ENCODE data around the gene CFAP410. TPM values are rescaled to one million over a fixed set of nuclear protein-coding genes. Genes with fewer than 3 reads are reported as not detected.

The CFAP410 gene
- total and polyA plus RNA-seq, 2 donors (not counting 1 experiment from before 2014, with no cell fraction given): 69.2 to 98.8 TPM

DNA sequence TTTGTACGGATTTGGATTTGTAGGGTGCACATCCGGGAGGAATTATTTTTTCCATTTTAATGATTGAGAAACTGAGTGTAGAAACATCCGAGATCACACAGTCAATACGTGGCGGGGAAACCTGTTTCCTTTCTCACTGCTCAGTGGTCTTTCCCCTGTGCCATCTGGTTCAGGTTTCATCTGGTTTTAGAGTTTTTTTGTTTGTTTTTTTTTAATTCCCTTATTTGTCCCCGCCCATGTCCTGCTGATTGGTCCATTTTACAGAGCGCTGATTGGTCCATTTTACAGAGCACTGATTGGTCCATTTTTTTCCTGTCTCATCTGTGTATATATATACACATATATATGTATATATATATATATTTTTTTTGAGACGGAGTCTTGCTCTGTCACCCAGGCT lies 20.2 kb upstream of the CFAP410 start:
- intact Hi-C loops (cut with micrococcal nuclease): loop anchor here (10.0 kb wide), 1 partner anchor 125 kb away; no protein-coding TSS in a partner anchor
- ChIA-PET POLR2A (no interaction called here), CTCF (no interaction called here)
- peaks cover 22 to 25% of the 10 kb centered on the region in 2 donors for H3K4me1 ChIP-seq (ENCODE audit: control insufficient read depth in 2 of 2, insufficient read depth in 2 of 2, low read length in 2 of 2)
- Mint-ChIP-seq H3K4me3 (no peak overlapping the region), H3K4me1 (peaks cover 30% of the 10 kb centered on the region), H3K27me3 (no peaks in the 10 kb centered on the region), H3K9me3 (ENCODE audit: insufficient read depth) (peaks cover 5% of the 10 kb centered on the region), H3K27ac (no peak overlapping the region)
- H3K36me3 ChIP-seq (replicated peaks in 1 of 2; ENCODE audit: control extremely low read depth in 1 of 2, control insufficient read depth in 1 of 2, extremely low read depth in 1 of 2, insufficient read depth in 2 of 2, low read length in 1 of 2): peaks cover 0 to 4% of the 10 kb centered on the region in 2 experiments
- no peak overlapping the region for H2AFZ ChIP-seq (ENCODE audit: insufficient read depth, low read depth, low read length, poor library complexity, severe bottlenecking)
- no peaks in the 10 kb centered on the region for H4K20me1 ChIP-seq (ENCODE audit: control insufficient read depth, insufficient read depth, low read length, poor library complexity, severe bottlenecking)
- TF ChIP-seq, protein P1, sequence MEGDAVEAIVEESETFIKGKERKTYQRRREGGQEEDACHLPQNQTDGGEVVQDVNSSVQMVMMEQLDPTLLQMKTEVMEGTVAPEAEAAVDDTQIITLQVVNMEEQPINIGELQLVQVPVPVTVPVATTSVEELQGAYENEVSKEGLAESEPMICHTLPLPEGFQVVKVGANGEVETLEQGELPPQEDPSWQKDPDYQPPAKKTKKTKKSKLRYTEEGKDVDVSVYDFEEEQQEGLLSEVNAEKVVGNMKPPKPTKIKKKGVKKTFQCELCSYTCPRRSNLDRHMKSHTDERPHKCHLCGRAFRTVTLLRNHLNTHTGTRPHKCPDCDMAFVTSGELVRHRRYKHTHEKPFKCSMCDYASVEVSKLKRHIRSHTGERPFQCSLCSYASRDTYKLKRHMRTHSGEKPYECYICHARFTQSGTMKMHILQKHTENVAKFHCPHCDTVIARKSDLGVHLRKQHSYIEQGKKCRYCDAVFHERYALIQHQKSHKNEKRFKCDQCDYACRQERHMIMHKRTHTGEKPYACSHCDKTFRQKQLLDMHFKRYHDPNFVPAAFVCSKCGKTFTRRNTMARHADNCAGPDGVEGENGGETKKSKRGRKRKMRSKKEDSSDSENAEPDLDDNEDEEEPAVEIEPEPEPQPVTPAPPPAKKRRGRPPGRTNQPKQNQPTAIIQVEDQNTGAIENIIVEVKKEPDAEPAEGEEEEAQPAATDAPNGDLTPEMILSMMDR (IDR thresholded peaks at IDR 0.05): no peak
- no peak for TF ChIP-seq EZH2 (IDR thresholded peaks at IDR 0.05; ENCODE audit: borderline replicate concordance, insufficient read depth, low read depth, low read length, poor library complexity, severe bottlenecking)
- ATAC-seq (ENCODE audit: low read depth): no peak
- H3K9me3 ChIP-seq (ENCODE audit: control extremely low read depth in 1 of 3, control insufficient read depth in 2 of 3, insufficient read depth in 1 of 3, low read length in 2 of 3): peaks cover 0 to 13% (median 0%) of the 10 kb centered on the region in 3 donors
- WGBS (ENCODE audit: insufficient coverage): 74% methylated on average over 5 of the region's 8 CpGs
- H3K9ac ChIP-seq (ENCODE audit: low read length): no peak overlapping the region
- DNase-seq: no peak
- peaks cover 6% of the 10 kb centered on the region for H3K79me2 ChIP-seq (ENCODE audit: control insufficient read depth, insufficient read depth, low read length)
- H3K27me3 ChIP-seq (replicated peaks in 1 of 4; ENCODE audit: control extremely low read depth in 1 of 4, control insufficient read depth in 3 of 4, insufficient read depth in 4 of 4, low read length in 3 of 4): no peaks in the 10 kb centered on the region
- H3K4me3 ChIP-seq (ENCODE audit: control extremely low read depth in 1 of 5, extremely low read depth in 1 of 5, insufficient read depth in 1 of 5, low read depth in 2 of 5, low read length in 4 of 5): no peak overlapping the region
- no peak overlapping the region for H3K27ac ChIP-seq (ENCODE audit: low read length in 2 of 2)
- no peak overlapping the region for H3K4me2 ChIP-seq (replicated peaks; ENCODE audit: low read depth, low read length, poor library complexity, severe bottlenecking)

DNA sequence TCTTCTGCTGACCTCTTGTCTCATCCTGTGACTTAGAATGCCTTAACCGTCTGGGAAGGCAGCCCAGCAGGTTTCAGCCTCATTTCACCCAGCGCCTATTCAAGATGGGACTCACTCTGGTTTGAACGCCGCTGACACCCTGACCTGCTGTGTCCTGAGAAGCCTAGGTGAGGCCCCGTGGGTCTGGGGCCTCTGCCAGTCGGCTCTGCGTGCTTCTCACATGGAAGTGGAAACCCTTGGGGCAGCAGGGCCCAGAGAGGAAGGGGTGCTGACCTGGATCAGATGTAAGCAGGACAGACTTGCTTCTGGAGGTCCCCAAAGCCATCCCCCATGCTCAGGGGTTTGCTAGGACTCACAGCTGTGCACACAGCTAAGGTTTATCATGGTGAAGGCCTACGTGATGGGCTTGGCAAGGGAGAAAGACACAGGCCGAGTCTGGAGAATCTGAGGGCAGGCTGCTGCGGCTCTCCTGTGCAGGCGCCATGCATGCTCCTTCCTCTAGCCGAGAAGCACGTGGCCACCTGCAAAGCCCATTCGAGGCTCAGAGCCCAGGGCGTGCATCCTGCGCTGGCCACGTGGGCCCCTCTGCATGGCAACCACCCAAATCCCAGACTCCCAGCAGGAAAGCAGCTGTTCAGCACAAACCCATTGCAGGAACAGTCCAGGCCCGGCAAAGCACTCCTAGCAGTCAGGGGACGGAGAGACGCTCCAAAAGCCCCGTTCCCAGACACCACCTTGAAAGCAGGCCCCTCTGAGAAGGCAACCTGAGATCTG lies 18.1 kb upstream of the CFAP410 start:
- H3K4me2 ChIP-seq (replicated peaks; ENCODE audit: low read depth, low read length, poor library complexity, severe bottlenecking): no peak overlapping the region
- H3K4me1 Mint-ChIP-seq: peaks cover 50% of the 10 kb centered on the region
- no peak overlapping the region for H3K4me3 Mint-ChIP-seq
- ATAC-seq (ENCODE audit: low read depth) (no peak), DNase-seq (no peak)
- 96% methylated on average over 21 of the region's 21 CpGs for WGBS (ENCODE audit: insufficient coverage)
- no peaks in the 10 kb centered on the region for H3K9me3 Mint-ChIP-seq (ENCODE audit: insufficient read depth)
- H3K79me2 ChIP-seq (ENCODE audit: control insufficient read depth, insufficient read depth, low read length): no peaks in the 10 kb centered on the region
- peaks cover 0 to 3% (median 0%) of the 10 kb centered on the region in 3 donors for H3K9me3 ChIP-seq (ENCODE audit: control extremely low read depth in 1 of 3, control insufficient read depth in 2 of 3, insufficient read depth in 1 of 3, low read length in 2 of 3)
- H3K4me1 ChIP-seq (ENCODE audit: control insufficient read depth in 2 of 2, insufficient read depth in 2 of 2, low read length in 2 of 2): peaks cover 43 to 47% of the 10 kb centered on the region in 2 donors
- H4K20me1 ChIP-seq (ENCODE audit: control insufficient read depth, insufficient read depth, low read length, poor library complexity, severe bottlenecking): no peaks in the 10 kb centered on the region
- no peak overlapping the region for H3K9ac ChIP-seq (ENCODE audit: low read length)
- H3K27me3 ChIP-seq (replicated peaks in 1 of 4; ENCODE audit: control extremely low read depth in 1 of 4, control insufficient read depth in 3 of 4, insufficient read depth in 4 of 4, low read length in 3 of 4): no peaks in the 10 kb centered on the region
- no peak overlapping the region for H3K27ac ChIP-seq (ENCODE audit: low read length in 2 of 2)
- H2AFZ ChIP-seq (ENCODE audit: insufficient read depth, low read depth, low read length, poor library complexity, severe bottlenecking): no peak overlapping the region
- peaks cover 0 to 4% of the 10 kb centered on the region in 2 experiments for H3K36me3 ChIP-seq (replicated peaks in 1 of 2; ENCODE audit: control extremely low read depth in 1 of 2, control insufficient read depth in 1 of 2, extremely low read depth in 1 of 2, insufficient read depth in 2 of 2, low read length in 1 of 2)
- ChIA-PET CTCF (no interaction called here), POLR2A (interaction anchor here (0.7 kb wide), 1 partner anchor 527 kb away, joined by 5 read pairs; no protein-coding TSS in a partner anchor)
- H3K4me3 ChIP-seq (ENCODE audit: control extremely low read depth in 1 of 5, extremely low read depth in 1 of 5, insufficient read depth in 1 of 5, low read depth in 2 of 5, low read length in 4 of 5): no peak overlapping the region
- no peak overlapping the region for H3K27ac Mint-ChIP-seq
- peaks cover 3% of the 10 kb centered on the region for H3K27me3 Mint-ChIP-seq
- intact Hi-C loops (cut with micrococcal nuclease): loop anchor here (10.0 kb wide), 1 partner anchor 128 kb away; no protein-coding TSS in a partner anchor
- TF ChIP-seq, protein P1 (IDR thresholded peaks at IDR 0.05): no peak
- TF ChIP-seq EZH2 (IDR thresholded peaks at IDR 0.05; ENCODE audit: borderline replicate concordance, insufficient read depth, low read depth, low read length, poor library complexity, severe bottlenecking): no peak

All from B cell (primary cell).